Ishikawa (cell line): Measurements from ENCODE around the gene NHLRC3.

Source experiments
- CEBPB ChIP-seq: IDR thresholded peaks from 2 replicates; pipeline ENCODE4 v1.6.1; 2012
- CREB1 ChIP-seq: IDR thresholded peaks from 2 replicates; pipeline ENCODE4 v1.6.1; 2012; ENCODE audit warnings: low read depth
- EGR1 ChIP-seq: IDR thresholded peaks from 2 replicates; pipeline ENCODE4 v1.6.1; 2012
- FOXM1 ChIP-seq: IDR thresholded peaks from 2 replicates; pipeline ENCODE4 v1.6.1; 2012; ENCODE audit warnings: low read depth, borderline replicate concordance
- RAD21 ChIP-seq: IDR thresholded peaks from 2 replicates; pipeline ENCODE4 v1.6.1; 2012; ENCODE audit warnings: low read depth
- TAF1 ChIP-seq: IDR thresholded peaks from 2 replicates; pipeline ENCODE4 v1.6.1; 2012; ENCODE audit warnings: low read depth, mild to moderate bottlenecking
- TCF12 ChIP-seq: IDR thresholded peaks from 2 replicates; pipeline ENCODE4 v1.6.1; 2012; ENCODE audit warnings: low read depth
- TEAD4 ChIP-seq: IDR thresholded peaks from 2 replicates; pipeline ENCODE4 v1.6.1; 2012
- YY1 ChIP-seq: IDR thresholded peaks from 2 replicates; pipeline ENCODE4 v1.6.1; 2012; ENCODE audit warnings: low read depth
- TF ChIP-seq, protein P1 (sequence below): IDR thresholded peaks from 2 replicates; pipeline ENCODE4 v1.6.1; 2012; ENCODE audit warnings: low read depth, mild to moderate bottlenecking

The NHLRC3 gene

DNA sequence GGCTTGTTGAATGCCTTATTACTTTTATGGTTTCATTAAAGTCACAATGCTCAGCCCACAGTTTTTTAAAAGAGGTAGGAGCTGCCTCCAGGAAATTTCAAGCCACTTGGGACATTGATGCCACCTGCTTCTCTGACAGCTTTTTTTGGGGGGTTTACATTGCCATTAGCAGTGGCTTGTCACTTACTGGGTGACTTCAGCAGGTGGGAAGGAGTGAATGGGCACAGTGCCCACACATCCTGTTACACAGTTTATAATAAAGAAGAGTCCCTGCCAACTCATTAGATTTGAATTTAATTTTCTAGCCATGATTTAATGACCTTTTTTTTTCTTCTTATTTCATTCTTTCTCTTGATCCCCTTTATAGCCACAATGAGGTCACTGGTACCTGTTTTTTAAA, 61.0 kb downstream of the NHLRC3 start:
- no peak for TF ChIP-seq FOXM1
- TF ChIP-seq EGR1: no peak
- TF ChIP-seq, protein P1, sequence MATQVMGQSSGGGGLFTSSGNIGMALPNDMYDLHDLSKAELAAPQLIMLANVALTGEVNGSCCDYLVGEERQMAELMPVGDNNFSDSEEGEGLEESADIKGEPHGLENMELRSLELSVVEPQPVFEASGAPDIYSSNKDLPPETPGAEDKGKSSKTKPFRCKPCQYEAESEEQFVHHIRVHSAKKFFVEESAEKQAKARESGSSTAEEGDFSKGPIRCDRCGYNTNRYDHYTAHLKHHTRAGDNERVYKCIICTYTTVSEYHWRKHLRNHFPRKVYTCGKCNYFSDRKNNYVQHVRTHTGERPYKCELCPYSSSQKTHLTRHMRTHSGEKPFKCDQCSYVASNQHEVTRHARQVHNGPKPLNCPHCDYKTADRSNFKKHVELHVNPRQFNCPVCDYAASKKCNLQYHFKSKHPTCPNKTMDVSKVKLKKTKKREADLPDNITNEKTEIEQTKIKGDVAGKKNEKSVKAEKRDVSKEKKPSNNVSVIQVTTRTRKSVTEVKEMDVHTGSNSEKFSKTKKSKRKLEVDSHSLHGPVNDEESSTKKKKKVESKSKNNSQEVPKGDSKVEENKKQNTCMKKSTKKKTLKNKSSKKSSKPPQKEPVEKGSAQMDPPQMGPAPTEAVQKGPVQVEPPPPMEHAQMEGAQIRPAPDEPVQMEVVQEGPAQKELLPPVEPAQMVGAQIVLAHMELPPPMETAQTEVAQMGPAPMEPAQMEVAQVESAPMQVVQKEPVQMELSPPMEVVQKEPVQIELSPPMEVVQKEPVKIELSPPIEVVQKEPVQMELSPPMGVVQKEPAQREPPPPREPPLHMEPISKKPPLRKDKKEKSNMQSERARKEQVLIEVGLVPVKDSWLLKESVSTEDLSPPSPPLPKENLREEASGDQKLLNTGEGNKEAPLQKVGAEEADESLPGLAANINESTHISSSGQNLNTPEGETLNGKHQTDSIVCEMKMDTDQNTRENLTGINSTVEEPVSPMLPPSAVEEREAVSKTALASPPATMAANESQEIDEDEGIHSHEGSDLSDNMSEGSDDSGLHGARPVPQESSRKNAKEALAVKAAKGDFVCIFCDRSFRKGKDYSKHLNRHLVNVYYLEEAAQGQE: no peak
- TF ChIP-seq CREB1: no peak
- TF ChIP-seq CEBPB: no peak
- TF ChIP-seq TAF1: no peak
- TF ChIP-seq TCF12: no peak
- no peak for TF ChIP-seq YY1
- TF ChIP-seq RAD21: no peak
- no peak for TF ChIP-seq TEAD4
